Ishikawa (cell line): Measurements from ENCODE around the gene PTTG1.

Source experiments
- CEBPB ChIP-seq: IDR thresholded peaks from 2 replicates; pipeline ENCODE4 v1.6.1; 2012
- CREB1 ChIP-seq: IDR thresholded peaks from 2 replicates; pipeline ENCODE4 v1.6.1; 2012; ENCODE audit warnings: low read depth
- EGR1 ChIP-seq: IDR thresholded peaks from 2 replicates; pipeline ENCODE4 v1.6.1; 2012
- EP300 ChIP-seq: IDR thresholded peaks from 2 replicates; pipeline ENCODE4 v1.6.1; 2012; ENCODE audit warnings: borderline replicate concordance
- FOXM1 ChIP-seq: IDR thresholded peaks from 2 replicates; pipeline ENCODE4 v1.6.1; 2012; ENCODE audit warnings: low read depth, borderline replicate concordance
- NFIC ChIP-seq: IDR thresholded peaks from 2 replicates; pipeline ENCODE4 v1.6.1; 2012
- RAD21 ChIP-seq: IDR thresholded peaks from 2 replicates; pipeline ENCODE4 v1.6.1; 2012; ENCODE audit warnings: low read depth
- REST ChIP-seq: IDR thresholded peaks from 2 replicates; pipeline ENCODE4 v1.6.1; 2012; ENCODE audit warnings: low read depth, mild to moderate bottlenecking
- TAF1 ChIP-seq: IDR thresholded peaks from 2 replicates; pipeline ENCODE4 v1.6.1; 2012; ENCODE audit warnings: low read depth, mild to moderate bottlenecking
- TCF12 ChIP-seq: IDR thresholded peaks from 2 replicates; pipeline ENCODE4 v1.6.1; 2012; ENCODE audit warnings: low read depth
- TEAD4 ChIP-seq: IDR thresholded peaks from 2 replicates; pipeline ENCODE4 v1.6.1; 2012
- USF1 ChIP-seq: IDR thresholded peaks from 2 replicates; pipeline ENCODE4 v1.6.1; 2012
- YY1 ChIP-seq: IDR thresholded peaks from 2 replicates; pipeline ENCODE4 v1.6.1; 2012; ENCODE audit warnings: low read depth
- ZBTB7A ChIP-seq: IDR thresholded peaks from 2 replicates; pipeline ENCODE4 v1.6.1; 2012; ENCODE audit warnings: low read depth
- TF ChIP-seq, protein P1 (sequence below): IDR thresholded peaks from 2 replicates; pipeline ENCODE4 v1.6.1; 2012

PTTG1 gene

DNA sequence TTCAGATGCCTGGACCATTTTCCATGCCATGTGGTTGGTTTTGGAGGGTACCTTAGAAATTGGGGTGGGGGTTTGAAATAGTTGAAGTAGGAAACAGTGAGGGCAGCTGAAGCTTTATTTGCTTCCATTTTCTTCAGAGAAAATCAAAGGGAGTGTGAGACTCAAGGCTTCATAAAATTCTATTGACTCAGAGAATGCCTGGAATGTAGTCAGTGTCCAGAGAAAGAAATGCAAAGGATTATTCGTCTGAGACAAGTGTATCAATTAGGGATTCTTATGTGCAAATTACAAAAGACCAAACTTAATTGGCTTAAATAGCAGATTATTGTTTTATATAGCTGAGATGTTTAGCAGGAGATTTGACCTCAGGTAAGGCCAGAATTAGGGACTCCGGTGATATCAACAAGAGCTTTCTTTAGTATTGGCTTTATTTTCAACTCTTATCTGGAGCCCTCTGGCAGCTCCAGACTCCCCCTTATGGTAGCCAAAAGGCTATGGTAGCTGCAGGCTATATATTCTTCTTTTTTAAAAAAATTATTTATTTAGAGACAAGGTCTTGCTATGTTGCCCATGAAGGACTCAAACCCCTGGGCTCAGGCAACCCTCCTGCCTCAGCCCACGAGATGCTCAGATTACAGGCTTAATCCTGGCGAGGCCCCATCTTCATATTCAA is 38.9 kb downstream of the PTTG1 start:
- TF ChIP-seq CEBPB (no peak), EGR1 (no peak), RAD21 (no peak), ZBTB7A (no peak), TEAD4 (no peak), CREB1 (no peak), TAF1 (no peak), NFIC (no peak), EP300 (no peak), USF1 (no peak), FOXM1 (no peak), REST (no peak), YY1 (no peak), TCF12 (no peak)
- TF ChIP-seq, protein P1, sequence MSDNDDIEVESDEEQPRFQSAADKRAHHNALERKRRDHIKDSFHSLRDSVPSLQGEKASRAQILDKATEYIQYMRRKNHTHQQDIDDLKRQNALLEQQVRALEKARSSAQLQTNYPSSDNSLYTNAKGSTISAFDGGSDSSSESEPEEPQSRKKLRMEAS = no peak

GRCh38 chr5:160461378-160461777 is 39.7 kb downstream of the PTTG1 start:
- TF ChIP-seq TAF1 (no peak), TEAD4 (no peak), CEBPB (no peak), EGR1 (no peak), EP300 (no peak), YY1 (no peak), NFIC (no peak)

DNA sequence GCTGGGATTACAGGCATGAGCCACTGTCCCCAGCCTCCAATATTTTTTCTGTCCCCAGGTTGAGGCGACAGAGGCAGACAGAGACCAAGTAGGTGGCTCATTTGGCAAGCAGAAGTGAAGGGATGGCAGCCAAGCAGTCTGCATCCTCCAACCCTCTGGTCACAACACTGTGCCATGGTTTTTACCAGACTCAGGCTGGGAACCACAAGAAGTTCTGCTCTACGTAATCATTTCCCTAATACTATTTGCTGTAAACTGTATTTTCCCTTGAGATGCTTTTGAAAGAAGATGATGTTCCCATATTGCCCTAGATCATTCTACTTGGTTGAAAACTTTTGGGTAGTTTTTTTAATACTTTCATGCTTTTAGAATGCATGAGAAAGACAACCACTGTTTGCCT is 40.5 kb downstream of the PTTG1 start:
- TF ChIP-seq EGR1 (no peak), CEBPB (no peak), TEAD4 (no peak), USF1 (no peak), YY1 (no peak)
- TF ChIP-seq, protein P1 = no peak

GRCh38 chr5:160463227-160463626 is 41.6 kb downstream of the PTTG1 start:
- no peak for TF ChIP-seq TAF1
- no peak for TF ChIP-seq CEBPB
- no peak for TF ChIP-seq USF1
- no peak for TF ChIP-seq EP300
- no peak for TF ChIP-seq TEAD4
- no peak for TF ChIP-seq ZBTB7A
- TF ChIP-seq NFIC = no peak
- no peak for TF ChIP-seq TCF12
- TF ChIP-seq REST = no peak
- TF ChIP-seq, protein P1 = no peak
- TF ChIP-seq RAD21 = no peak
- no peak for TF ChIP-seq YY1
- TF ChIP-seq FOXM1 = no peak
- TF ChIP-seq CREB1 = no peak
- no peak for TF ChIP-seq EGR1

- TF ChIP-seq CEBPB = peak; percentile 78
- no peak for TF ChIP-seq EP300
Measured at GRCh38 chr5:160463740-160464465, 42.2 kb downstream of the PTTG1 start.

GRCh38 chr5:160464466-160464797 is 42.8 kb downstream of the PTTG1 start:
- TF ChIP-seq NFIC = no peak
- no peak for TF ChIP-seq FOXM1
- TF ChIP-seq USF1 = no peak
- TF ChIP-seq TCF12 = no peak
- TF ChIP-seq TAF1 = no peak
- no peak for TF ChIP-seq ZBTB7A
- no peak for TF ChIP-seq CREB1
- no peak for TF ChIP-seq EP300
- TF ChIP-seq TEAD4 = no peak
- TF ChIP-seq EGR1 = no peak
- no peak for TF ChIP-seq RAD21
- TF ChIP-seq, protein P1 = no peak
- no peak for TF ChIP-seq REST
